Loucy (cell line): ENCODE data around the gene EOMES.

ENCODE experiments used
- CTCF ChIP-seq: fragments of 200-600 bp; sonication (generic); conservative IDR thresholded peaks from 2 replicates; pipeline ENCODE4 v1.5.1; 2014; ENCODE audit warnings: mild to moderate bottlenecking, antibody characterized with exemption, low read length
- EZH2phosphoT487 ChIP-seq: fragments of 200-600 bp; IDR thresholded peaks from 2 replicates; pipeline ENCODE4 v1.6.1; 2018; ENCODE audit warnings: antibody characterized with exemption, mild to moderate bottlenecking, moderate library complexity, borderline replicate concordance

DNA sequence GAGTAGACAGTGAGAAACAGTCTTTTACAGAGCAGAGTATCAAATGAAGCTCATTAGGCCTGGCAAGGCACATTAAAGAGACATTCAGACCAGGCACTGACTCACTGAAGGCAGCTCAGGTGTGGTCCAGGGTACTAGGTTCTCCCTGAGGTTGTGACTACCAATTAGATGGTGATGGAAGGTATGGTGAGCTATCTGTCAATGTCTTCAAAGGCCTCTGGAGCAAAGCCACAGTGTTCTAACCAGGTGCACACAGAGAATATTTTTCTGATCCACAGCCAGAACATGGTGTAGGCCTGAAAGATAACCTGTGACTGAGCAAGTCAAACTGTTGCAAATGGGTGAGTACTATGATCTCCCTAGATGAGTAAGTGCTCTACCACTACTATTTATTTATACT lies 51.5 kb downstream of the EOMES start:
- TF ChIP-seq EZH2phosphoT487 (no peak), CTCF (no peak)
